GM12801 (cell line): ENCODE results near the gene RUFY2.

Experiments
- TF ChIP-seq, protein P1 (sequence below): IDR thresholded peaks from one replicate; pipeline ENCODE4 v1.5.1; 2011; ENCODE audit warnings: control low read depth; ENCODE audit not compliant: insufficient read length; ENCODE audit errors: extremely low read depth

The RUFY2 gene, protein sequence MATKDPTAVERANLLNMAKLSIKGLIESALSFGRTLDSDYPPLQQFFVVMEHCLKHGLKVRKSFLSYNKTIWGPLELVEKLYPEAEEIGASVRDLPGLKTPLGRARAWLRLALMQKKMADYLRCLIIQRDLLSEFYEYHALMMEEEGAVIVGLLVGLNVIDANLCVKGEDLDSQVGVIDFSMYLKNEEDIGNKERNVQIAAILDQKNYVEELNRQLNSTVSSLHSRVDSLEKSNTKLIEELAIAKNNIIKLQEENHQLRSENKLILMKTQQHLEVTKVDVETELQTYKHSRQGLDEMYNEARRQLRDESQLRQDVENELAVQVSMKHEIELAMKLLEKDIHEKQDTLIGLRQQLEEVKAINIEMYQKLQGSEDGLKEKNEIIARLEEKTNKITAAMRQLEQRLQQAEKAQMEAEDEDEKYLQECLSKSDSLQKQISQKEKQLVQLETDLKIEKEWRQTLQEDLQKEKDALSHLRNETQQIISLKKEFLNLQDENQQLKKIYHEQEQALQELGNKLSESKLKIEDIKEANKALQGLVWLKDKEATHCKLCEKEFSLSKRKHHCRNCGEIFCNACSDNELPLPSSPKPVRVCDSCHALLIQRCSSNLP

DNA sequence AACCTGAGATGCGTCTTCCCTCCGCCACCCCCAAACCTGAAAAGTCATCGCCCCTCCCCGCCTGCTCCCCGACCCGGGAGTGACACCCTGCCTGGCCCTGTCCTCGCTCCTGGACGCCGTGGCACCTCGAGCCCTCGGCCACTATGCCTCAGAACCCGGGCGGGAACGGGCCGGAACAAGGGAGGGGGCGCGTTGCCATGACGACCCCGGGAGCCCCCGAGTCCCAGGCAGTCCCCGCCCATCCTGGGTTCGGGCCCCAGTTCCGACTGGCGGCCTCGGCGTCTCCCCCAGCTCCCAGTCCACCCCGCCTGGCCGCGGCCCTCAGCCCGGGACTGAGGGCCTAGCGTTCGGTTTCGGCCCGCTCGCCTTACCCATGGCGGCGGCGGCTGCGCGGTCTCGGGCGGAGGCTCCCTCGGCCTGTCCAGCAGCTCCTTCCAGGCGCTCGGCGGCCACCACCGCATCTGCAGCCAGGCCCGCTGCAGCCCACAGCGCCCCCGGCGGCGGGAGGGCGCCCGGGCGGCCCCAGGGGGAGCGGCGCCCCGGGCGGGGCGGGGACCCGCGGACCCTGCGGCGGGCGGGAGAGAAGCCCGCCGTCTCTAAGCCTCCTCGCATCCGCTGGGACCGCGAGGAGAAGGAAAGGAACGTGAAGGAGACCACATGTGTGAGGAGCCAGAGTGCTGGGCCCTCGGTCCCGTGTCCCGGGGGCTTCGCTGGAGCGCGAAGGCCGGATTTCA, at the start of gene RUFY2:
RUFY2 (minus strand) TSS at position 463 of the 734 bp plus-strand sequence; CDS start at position 375, 88 bp downstream.
- TF ChIP-seq, protein P1, sequence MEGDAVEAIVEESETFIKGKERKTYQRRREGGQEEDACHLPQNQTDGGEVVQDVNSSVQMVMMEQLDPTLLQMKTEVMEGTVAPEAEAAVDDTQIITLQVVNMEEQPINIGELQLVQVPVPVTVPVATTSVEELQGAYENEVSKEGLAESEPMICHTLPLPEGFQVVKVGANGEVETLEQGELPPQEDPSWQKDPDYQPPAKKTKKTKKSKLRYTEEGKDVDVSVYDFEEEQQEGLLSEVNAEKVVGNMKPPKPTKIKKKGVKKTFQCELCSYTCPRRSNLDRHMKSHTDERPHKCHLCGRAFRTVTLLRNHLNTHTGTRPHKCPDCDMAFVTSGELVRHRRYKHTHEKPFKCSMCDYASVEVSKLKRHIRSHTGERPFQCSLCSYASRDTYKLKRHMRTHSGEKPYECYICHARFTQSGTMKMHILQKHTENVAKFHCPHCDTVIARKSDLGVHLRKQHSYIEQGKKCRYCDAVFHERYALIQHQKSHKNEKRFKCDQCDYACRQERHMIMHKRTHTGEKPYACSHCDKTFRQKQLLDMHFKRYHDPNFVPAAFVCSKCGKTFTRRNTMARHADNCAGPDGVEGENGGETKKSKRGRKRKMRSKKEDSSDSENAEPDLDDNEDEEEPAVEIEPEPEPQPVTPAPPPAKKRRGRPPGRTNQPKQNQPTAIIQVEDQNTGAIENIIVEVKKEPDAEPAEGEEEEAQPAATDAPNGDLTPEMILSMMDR, result no peak

DNA sequence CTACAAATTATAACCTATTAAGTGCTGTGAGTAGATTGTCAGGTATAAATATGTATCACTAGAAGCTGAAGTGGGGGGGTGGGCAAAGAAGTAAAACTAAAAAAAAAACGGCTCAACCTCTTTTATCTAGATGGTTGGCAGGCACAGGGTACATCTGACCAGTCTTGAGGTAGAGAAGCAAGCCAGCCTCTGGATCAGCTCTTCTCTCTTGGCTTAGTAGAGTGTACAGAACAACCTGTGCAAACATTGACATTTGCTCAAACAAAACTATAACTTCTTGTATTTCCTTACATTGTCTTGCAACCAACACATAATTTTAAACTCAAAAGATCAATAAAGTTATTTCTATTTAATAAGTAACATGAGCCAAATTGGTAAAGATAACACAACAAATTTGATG, 39.1 kb upstream of the RUFY2 start:
- TF ChIP-seq, protein P1, result no peak

DNA sequence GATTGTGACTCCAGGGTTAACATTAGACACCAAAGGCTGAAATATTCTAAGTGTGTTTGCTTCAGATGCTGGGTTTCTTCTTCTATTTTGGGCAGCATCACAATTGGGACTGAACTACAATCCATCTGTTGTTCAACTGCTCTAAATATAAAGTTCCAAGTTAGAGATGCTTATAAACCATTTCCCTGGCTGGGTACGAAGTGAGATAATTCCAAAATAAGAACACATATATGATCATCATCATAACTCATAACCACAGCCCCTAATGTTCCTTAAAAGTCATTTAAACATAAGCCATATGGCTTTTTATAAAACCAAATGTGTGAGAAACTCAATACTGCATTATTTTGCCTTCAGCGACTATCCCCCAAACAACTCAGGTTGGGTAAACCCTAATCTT, 35.9 kb upstream of the RUFY2 start:
- TF ChIP-seq, protein P1, result no peak

DNA sequence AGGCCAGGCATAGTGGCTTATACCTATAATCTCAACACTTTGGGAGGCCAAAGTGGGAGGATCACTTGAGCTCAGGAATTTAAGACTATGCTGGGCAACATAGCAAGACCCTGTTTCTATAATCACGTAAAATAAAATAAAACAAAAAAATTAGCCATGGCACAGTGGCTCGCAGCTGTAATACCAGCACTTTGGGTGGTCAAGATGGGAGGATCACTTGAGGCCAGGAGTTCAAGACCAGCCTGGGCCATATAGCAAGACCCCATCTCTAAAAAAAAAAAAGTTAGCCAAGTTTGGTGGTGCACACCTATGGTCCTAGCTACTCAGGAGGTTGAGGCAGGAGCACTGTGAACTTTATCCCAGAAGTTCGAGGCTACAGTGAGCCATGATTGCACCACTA, 33.8 kb upstream of the RUFY2 start:
- TF ChIP-seq, protein P1, result no peak

DNA sequence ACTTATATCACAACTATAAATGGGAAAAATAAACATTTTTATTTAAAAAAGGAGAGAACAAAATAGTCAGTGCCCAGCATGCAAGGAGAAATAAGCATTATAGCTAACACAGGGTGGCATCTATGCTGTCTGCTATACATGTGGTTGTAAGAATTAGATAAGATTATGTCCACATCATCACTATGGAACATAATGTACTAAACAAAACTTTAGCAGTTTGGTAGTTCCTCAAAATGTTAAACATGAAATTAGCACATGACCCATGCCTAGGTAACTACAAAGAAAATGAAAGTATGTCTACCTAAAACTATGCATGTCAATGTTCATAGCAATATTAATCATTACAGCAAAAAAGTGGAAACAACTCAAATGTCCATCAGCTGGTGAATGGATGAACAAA, 28.7 kb upstream of the RUFY2 start:
- TF ChIP-seq, protein P1, result no peak

DNA sequence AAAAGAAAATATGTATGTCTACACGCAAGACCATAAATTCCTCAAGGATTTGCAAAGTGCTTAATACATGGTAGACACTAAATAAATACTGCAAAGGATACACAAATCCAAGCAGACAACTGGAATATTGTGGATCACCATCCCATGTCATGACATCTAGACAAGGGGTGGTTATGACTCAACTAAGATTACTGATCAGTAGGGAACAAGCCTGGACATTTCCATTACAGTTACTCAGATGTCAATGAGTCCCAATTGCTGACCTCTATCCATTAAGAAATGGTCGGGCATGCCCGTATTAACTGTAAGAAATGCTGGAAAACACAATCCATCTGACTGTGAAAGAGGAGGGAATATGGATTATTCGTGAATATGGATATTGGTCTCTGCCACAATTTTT, 27.6 kb upstream of the RUFY2 start:
- TF ChIP-seq, protein P1, result no peak

DNA sequence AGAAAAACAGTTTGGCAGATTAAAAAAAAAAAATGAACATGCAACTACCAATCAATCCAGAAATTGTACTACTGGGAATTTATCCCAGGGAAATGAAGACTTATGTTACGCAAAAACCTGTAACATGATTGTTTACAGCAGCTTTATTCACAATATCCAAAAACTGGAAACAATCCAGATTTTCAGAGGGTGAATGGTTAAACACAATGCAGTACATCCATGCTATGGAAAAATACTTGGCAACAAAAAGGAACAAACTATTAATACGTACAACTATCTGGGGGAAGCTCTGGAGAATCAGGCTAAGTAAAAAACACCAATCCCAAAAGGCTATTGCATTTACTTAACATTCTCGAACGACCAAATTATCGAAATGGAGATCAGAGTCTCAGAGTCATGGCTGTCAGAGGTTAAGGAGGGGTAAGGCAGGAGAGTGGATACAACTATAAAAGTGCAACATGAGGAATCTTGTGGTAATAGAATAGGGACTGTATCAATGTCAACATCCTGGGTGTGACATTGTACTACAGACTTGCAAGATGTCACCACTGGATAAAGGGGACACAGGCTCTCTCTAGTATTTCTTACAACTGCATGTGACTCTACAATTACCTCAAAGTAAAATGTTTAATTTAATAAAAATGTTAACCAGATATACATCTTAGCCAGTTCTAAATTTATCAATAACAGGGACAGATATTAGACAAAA, 21.5 kb upstream of the RUFY2 start:
- TF ChIP-seq, protein P1, result no peak
